ENCODE measurements around the gene COPS4. TPM values are rescaled to one million over a fixed set of nuclear protein-coding genes. Genes with fewer than 3 reads are reported as not detected.

Gene COPS4
- total RNA-seq, 2 experiments from 2014 or later: 26.0 to 27.6 TPM

DNA sequence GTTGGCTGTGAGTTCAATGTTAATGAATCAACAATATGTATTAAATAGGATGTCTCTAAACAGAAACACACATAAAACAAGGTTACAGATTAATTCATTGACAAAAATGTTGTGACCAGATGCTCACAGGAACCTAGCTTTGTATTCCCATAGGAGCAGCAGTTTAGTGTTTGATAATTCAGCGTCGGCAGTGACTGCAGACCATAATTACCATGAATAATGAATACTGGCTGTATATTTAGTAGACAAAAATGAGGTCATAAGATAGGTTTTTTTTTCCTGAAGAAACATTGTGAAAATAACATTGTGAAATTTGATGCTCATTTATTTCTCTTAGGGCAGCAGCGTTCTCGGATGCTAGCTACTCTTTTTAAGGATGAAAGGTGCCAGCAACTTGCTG is 27.8 kb downstream of the COPS4 start:
- DNase-seq (no peak), ATAC-seq (ENCODE audit: poor library complexity) (no peak)
- Histone ChIP-seq H3K4me3 (ENCODE audit: low read length) (no peak overlapping the region), H3K9me3 (ENCODE audit: control insufficient read depth in 1 of 2, insufficient read depth in 1 of 2, low read length in 2 of 2) (no peaks in the 10 kb centered on the region), H3K27me3 (ENCODE audit: control insufficient read depth in 1 of 2, insufficient read depth in 2 of 2, low read length in 2 of 2) (no peaks in the 10 kb centered on the region), H3K36me3 (ENCODE audit: insufficient read depth, low read length) (peaks cover 79% of the 10 kb centered on the region), H3K27ac (ENCODE audit: low read depth in 1 of 2, low read length in 2 of 2) (no peak overlapping the region), H3K4me1 (ENCODE audit: insufficient read depth, low read length) (no peaks in the 10 kb centered on the region)
- POLR2A ChIA-PET: no interaction called here
- Mint-ChIP-seq H3K9me3 (no peaks in the 10 kb centered on the region), H3K27ac (no peak overlapping the region), H3K4me1 (ENCODE audit: low read depth) (no peaks in the 10 kb centered on the region), H3K27me3 (no peaks in the 10 kb centered on the region), H3K36me3 (ENCODE audit: low read depth) (peaks cover 81% of the 10 kb centered on the region), H3K4me3 (no peak overlapping the region)
- TF ChIP-seq, protein P1, sequence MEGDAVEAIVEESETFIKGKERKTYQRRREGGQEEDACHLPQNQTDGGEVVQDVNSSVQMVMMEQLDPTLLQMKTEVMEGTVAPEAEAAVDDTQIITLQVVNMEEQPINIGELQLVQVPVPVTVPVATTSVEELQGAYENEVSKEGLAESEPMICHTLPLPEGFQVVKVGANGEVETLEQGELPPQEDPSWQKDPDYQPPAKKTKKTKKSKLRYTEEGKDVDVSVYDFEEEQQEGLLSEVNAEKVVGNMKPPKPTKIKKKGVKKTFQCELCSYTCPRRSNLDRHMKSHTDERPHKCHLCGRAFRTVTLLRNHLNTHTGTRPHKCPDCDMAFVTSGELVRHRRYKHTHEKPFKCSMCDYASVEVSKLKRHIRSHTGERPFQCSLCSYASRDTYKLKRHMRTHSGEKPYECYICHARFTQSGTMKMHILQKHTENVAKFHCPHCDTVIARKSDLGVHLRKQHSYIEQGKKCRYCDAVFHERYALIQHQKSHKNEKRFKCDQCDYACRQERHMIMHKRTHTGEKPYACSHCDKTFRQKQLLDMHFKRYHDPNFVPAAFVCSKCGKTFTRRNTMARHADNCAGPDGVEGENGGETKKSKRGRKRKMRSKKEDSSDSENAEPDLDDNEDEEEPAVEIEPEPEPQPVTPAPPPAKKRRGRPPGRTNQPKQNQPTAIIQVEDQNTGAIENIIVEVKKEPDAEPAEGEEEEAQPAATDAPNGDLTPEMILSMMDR (IDR thresholded peaks at IDR 0.05): no peak
- intact Hi-C loops (cut with DNase I, micrococcal nuclease): no loop called here
- CTCF ChIA-PET: interaction anchor here (1.1 kb wide), 1 partner anchor 12 kb away, joined by 3 read pairs; no protein-coding TSS in a partner anchor

GRCh38 chr4:83065266-83065665 is 30.3 kb downstream of the COPS4 start:
- CTCF ChIA-PET: no interaction called here
- H3K4me1 Mint-ChIP-seq (ENCODE audit: low read depth): no peaks in the 10 kb centered on the region
- POLR2A ChIA-PET: no interaction called here
- peaks cover 80% of the 10 kb centered on the region for H3K36me3 Mint-ChIP-seq (ENCODE audit: low read depth)
- peaks cover 85% of the 10 kb centered on the region for H3K36me3 ChIP-seq (ENCODE audit: insufficient read depth, low read length)
- no peak overlapping the region for H3K27ac ChIP-seq (ENCODE audit: low read depth in 1 of 2, low read length in 2 of 2)
- DNase-seq: no peak
- H3K4me1 ChIP-seq (ENCODE audit: insufficient read depth, low read length): no peaks in the 10 kb centered on the region
- H3K27me3 ChIP-seq (ENCODE audit: control insufficient read depth in 1 of 2, insufficient read depth in 2 of 2, low read length in 2 of 2): no peaks in the 10 kb centered on the region
- H3K4me3 Mint-ChIP-seq: no peak overlapping the region
- intact Hi-C loops (cut with DNase I, micrococcal nuclease): no loop called here
- H3K9me3 ChIP-seq (ENCODE audit: control insufficient read depth in 1 of 2, insufficient read depth in 1 of 2, low read length in 2 of 2): no peaks in the 10 kb centered on the region
- TF ChIP-seq, protein P1 (IDR thresholded peaks at IDR 0.05): no peak
- H3K27me3 Mint-ChIP-seq: no peaks in the 10 kb centered on the region
- no peak for ATAC-seq (ENCODE audit: poor library complexity)
- H3K9me3 Mint-ChIP-seq: no peaks in the 10 kb centered on the region
- H3K27ac Mint-ChIP-seq: no peak overlapping the region
- H3K4me3 ChIP-seq (ENCODE audit: low read length): no peak overlapping the region

- Mint-ChIP-seq H3K4me1 (ENCODE audit: low read depth) (no peaks in the 10 kb centered on the region), H3K27ac (no peak overlapping the region), H3K36me3 (ENCODE audit: low read depth) (peaks cover 74% of the 10 kb centered on the region), H3K27me3 (no peaks in the 10 kb centered on the region), H3K4me3 (no peak overlapping the region), H3K9me3 (no peaks in the 10 kb centered on the region)
- Histone ChIP-seq H3K36me3 (ENCODE audit: insufficient read depth, low read length) (peaks cover 84% of the 10 kb centered on the region), H3K9me3 (ENCODE audit: control insufficient read depth in 1 of 2, insufficient read depth in 1 of 2, low read length in 2 of 2) (no peaks in the 10 kb centered on the region), H3K27ac (ENCODE audit: low read depth in 1 of 2, low read length in 2 of 2) (no peak overlapping the region), H3K4me3 (ENCODE audit: low read length) (no peak overlapping the region), H3K27me3 (ENCODE audit: control insufficient read depth in 1 of 2, insufficient read depth in 2 of 2, low read length in 2 of 2) (no peaks in the 10 kb centered on the region), H3K4me1 (ENCODE audit: insufficient read depth, low read length) (no peaks in the 10 kb centered on the region)
- no peak for DNase-seq
- intact Hi-C loops (cut with DNase I, micrococcal nuclease): no loop called here
- TF ChIP-seq, protein P1 (IDR thresholded peaks at IDR 0.05): no peak
- ATAC-seq (ENCODE audit: poor library complexity): no peak
- ChIA-PET CTCF (no interaction called here), POLR2A (interaction anchor here (1.0 kb wide), 1 partner anchor 25 kb away, joined by 4 read pairs; no protein-coding TSS in a partner anchor)
Observed at GRCh38 chr4:83067058-83067639, 32.2 kb downstream of the COPS4 start.

Measured in CD4-positive, alpha-beta T cell (primary cell).